BLaER1 (cell line): ENCODE measurements around the gene CAMSAP3.

Experiments used
- H3K27ac ChIP-seq: shearing (Covaris generic); formaldehyde crosslinking; 2 replicates; pipeline ENCODE4 v1.8.1; 2022
- H3K27me3 ChIP-seq: shearing (Covaris generic); formaldehyde crosslinking; 2 replicates; pipeline ENCODE4 v1.8.1; 2022
- H3K36me3 ChIP-seq: shearing (Covaris generic); formaldehyde crosslinking; 2 replicates; pipeline ENCODE4 v1.8.1; 2022
- H3K4me1 ChIP-seq: shearing (Covaris generic); formaldehyde crosslinking; 2 replicates; pipeline ENCODE4 v1.8.1; 2022
- H3K4me2 ChIP-seq: shearing (Covaris generic); formaldehyde crosslinking; 2 replicates; pipeline ENCODE4 v1.8.1; 2022
- H3K4me3 ChIP-seq: shearing (Covaris generic); formaldehyde crosslinking; 2 replicates; pipeline ENCODE4 v1.8.1; 2022
- H3K9ac ChIP-seq: shearing (Covaris generic); formaldehyde crosslinking; 2 replicates; pipeline ENCODE4 v1.8.1; 2022
- H3K9me3 ChIP-seq: shearing (Covaris generic); formaldehyde crosslinking; 2 replicates; pipeline ENCODE4 v1.8.1; 2022
- H4K20me1 ChIP-seq: shearing (Covaris generic); formaldehyde crosslinking; 2 replicates; pipeline ENCODE4 v1.8.1; 2022
- Cebpa-rat ChIP-seq: shearing (Covaris generic); IDR thresholded peaks from 2 replicates; pipeline ENCODE4 v1.8.1; 2022

CAMSAP3 gene

DNA sequence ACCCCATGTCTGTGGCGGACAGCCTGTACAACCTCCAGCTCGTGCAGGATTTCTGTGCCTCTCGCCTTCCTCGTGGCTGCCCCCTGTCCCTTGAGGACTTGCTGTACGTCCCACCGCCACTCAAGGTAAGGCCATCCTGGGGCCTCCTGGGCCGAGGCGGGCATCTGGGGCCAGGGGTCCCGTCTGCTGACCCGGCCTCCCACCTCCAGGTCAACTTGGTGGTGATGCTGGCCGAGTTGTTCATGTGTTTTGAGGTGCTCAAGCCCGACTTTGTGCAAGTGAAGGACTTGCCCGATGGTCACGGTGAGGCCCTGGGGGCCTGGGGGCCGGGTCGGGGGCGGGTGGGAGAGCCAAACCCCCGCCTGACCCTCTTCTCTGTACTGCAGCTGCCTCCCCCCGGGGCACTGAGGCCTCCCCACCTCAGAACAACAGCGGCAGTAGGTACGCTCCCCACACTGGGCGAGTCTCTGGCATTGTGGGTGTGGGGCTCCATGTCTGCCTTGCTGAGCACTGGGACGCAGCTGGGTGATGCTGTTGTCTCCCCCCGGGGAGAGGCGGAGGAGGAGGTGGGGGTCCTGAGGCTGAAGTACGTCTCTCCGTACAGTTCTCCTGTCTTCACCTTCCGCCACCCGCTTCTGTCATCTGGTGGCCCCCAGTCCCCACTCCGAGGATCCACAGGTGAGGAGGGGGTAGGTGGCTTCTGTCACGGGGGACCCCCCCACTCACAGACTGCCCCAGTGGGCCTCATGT, 15.0 kb downstream of the CAMSAP3 start:
- Histone ChIP-seq H4K20me1 (0 out of 2 replicates have a peak, but pooled peaks cover 5% of the 10 kb centered on the region), H3K27ac (no peak overlapping the region), H3K9me3 (peaks cover 1% of the 10 kb centered on the region; the same call in 1 of the 2 replicates), H3K27me3 (no peaks in the 10 kb centered on the region), H3K9ac (no peak overlapping the region), H3K4me2 (no peak overlapping the region), H3K4me3 (no peak overlapping the region), H3K4me1 (no peaks in the 10 kb centered on the region), H3K36me3 (no peaks in the 10 kb centered on the region)
- no peak for TF ChIP-seq Cebpa-rat

DNA sequence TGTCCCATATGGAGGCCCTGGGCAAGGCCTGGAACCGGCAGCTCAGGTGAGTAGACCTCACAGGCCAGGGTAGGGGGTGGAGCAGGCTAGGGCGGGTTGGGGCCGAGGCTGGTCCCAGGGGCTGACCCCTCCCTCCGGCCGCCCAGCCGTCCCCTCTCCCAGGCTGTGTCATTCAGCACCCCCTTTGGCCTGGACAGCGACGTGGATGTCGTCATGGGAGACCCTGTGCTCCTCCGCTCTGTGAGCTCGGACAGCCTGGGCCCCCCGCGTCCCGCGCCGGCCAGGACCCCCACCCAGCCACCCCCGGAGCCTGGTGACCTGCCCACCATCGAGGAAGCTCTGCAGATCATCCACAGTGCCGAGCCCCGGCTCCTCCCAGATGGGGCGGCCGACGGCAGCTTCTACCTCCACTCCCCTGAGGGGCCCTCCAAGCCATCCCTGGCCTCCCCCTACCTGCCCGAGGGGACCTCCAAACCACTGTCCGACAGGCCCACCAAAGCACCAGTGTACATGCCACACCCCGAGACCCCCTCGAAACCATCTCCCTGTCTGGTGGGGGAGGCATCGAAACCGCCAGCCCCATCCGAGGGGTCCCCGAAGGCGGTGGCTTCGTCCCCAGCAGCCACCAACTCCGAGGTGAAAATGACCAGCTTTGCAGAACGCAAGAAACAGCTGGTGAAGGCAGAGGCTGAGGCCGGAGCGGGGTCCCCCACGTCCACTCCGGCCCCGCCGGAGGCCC, 16.0 kb downstream of the CAMSAP3 start:
- Histone ChIP-seq H3K4me1 (no peaks in the 10 kb centered on the region), H3K9ac (no peak overlapping the region), H4K20me1 (0 out of 2 replicates have a peak, but pooled peaks cover 5% of the 10 kb centered on the region), H3K36me3 (peaks cover 5% of the 10 kb centered on the region; the same call in 1 of the 2 replicates), H3K27ac (no peak overlapping the region), H3K4me3 (no peak overlapping the region), H3K27me3 (no peaks in the 10 kb centered on the region), H3K9me3 (no peaks in the 10 kb centered on the region), H3K4me2 (no peak overlapping the region)
- TF ChIP-seq Cebpa-rat: no peak

DNA sequence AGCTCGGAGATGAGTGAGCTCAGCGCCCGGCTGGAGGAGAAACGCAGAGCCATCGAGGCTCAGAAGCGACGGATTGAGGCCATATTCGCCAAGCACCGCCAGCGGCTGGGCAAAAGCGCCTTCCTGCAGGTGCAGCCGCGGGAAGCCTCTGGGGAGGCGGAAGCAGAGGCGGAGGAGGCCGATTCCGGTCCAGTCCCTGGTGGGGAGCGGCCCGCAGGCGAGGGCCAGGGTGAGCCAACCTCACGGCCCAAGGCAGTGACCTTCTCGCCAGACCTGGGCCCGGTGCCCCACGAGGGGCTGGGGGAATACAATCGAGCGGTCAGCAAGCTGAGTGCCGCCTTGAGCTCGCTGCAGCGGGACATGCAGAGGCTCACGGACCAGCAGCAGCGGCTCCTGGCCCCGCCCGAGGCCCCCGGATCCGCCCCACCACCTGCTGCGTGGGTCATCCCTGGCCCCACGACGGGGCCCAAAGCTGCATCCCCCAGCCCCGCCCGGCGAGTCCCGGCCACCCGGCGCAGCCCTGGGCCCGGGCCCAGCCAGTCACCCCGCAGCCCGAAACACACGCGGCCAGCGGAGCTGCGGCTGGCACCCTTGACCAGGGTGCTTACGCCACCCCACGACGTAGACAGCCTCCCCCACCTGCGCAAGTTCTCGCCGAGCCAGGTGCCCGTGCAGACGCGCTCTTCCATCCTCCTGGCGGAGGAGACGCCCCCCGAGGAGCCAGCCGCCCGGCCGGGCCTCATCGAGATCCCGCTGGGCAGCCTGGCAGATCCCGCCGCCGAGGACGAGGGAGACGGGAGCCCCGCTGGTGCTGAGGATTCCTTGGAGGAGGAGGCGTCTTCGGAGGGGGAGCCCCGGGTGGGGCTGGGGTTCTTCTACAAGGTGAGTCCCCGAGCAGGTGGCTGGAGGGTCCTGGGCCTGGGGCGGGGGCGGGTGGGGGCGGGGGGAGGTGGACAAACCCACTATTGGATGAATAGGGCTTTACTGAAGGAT, 16.9 kb downstream of the CAMSAP3 start:
- Histone ChIP-seq H3K4me1 (no peaks in the 10 kb centered on the region), H3K9ac (no peak overlapping the region), H3K27me3 (no peaks in the 10 kb centered on the region), H4K20me1 (0 out of 2 replicates have a peak, but pooled peaks cover 6% of the 10 kb centered on the region), H3K4me2 (no peak overlapping the region), H3K9me3 (no peaks in the 10 kb centered on the region), H3K36me3 (peaks cover 14% of the 10 kb centered on the region), H3K4me3 (no peak overlapping the region), H3K27ac (no peak overlapping the region)
- no peak for TF ChIP-seq Cebpa-rat

DNA sequence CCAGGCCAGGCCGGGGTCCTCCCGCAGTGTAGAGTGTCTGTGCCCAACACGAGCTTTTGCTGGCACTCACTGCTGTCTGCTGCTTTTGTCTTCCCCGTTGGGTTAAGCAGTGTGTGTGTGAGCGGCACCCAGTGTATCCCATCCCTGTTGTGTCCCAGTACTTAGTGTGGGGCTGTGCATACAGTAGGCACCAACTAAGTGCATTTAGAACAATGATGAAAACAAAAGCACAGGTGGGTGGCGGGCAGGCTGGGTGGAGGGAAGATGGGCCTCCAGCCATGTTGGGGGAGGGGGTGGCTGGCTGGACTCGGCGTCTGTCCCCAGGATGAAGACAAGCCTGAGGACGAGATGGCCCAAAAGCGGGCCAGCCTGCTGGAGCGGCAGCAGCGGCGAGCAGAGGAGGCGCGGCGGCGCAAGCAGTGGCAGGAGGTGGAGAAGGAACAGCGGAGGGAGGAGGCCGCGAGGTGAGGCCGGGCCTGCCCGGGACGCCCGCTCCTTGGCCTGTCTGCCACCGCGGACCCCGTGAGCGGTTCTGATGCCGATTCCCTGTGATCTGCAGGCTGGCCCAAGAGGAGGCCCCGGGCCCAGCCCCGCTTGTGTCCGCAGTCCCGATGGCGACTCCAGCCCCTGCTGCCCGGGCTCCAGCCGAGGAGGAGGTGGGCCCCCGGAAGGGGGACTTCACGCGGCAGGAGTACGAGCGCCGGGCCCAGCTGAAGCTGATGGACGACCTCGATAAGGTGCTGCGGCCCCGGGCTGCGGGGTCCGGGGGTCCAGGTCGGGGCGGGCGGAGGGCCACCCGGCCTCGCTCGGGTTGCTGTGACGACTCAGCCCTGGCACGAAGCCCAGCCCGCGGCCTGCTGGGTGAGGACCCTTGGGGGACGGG, 19.4 kb downstream of the CAMSAP3 start:
- peaks cover 22% of the 10 kb centered on the region; the same call in 1 of the 2 replicates for H4K20me1 ChIP-seq
- H3K4me2 ChIP-seq: no peak overlapping the region
- no peaks in the 10 kb centered on the region for H3K9me3 ChIP-seq
- H3K4me3 ChIP-seq: no peak overlapping the region
- no peak overlapping the region for H3K9ac ChIP-seq
- TF ChIP-seq Cebpa-rat: no peak
- H3K27me3 ChIP-seq: no peaks in the 10 kb centered on the region
- H3K36me3 ChIP-seq: peaks cover 38% of the 10 kb centered on the region
- H3K27ac ChIP-seq: no peak overlapping the region
- no peaks in the 10 kb centered on the region for H3K4me1 ChIP-seq

DNA sequence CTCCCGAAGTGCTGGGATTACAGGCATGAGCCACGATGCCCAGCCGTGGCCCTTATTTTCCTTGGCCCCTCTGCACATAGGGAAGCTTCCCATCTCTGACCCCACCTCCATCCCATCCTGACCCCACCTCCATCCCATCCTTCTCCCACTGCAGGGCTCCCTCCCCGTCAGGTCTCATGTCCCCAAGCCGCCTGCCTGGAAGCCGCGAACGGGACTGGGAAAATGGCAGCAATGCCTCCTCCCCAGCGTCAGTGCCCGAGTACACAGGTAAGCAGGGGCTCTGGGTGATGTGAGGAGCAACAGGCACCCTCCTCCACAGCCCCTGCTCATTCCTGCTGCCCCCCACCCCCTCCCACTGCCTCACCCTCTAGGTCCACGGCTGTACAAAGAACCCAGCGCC, 21.5 kb downstream of the CAMSAP3 start:
- Histone ChIP-seq H3K36me3 (peaks cover 57% of the 10 kb centered on the region), H3K9me3 (no peaks in the 10 kb centered on the region), H4K20me1 (peaks cover 27% of the 10 kb centered on the region), H3K4me1 (no peaks in the 10 kb centered on the region), H3K27ac (no peak overlapping the region), H3K27me3 (no peaks in the 10 kb centered on the region), H3K4me2 (no peak overlapping the region), H3K9ac (no peak overlapping the region), H3K4me3 (no peak overlapping the region)
- TF ChIP-seq Cebpa-rat: no peak

DNA sequence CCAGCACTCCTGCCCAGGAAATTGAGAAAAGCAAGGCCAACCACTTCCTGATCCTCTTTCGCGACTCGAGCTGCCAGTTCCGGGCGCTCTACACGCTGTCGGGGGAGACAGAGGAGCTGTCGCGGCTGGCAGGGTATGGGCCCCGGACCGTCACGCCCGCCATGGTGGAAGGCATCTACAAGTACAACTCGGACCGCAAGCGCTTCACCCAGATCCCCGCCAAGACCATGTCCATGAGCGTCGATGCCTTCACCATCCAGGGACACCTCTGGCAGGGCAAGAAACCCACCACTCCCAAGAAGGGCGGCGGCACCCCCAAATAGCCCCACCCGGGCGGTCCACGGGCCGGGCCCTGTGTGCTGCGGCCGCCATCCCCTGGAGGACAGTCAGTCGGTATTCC, 22.1 kb downstream of the CAMSAP3 start:
- no peak overlapping the region for H3K27ac ChIP-seq
- no peaks in the 10 kb centered on the region for H3K27me3 ChIP-seq
- no peaks in the 10 kb centered on the region for H3K4me1 ChIP-seq
- peaks cover 32% of the 10 kb centered on the region for H4K20me1 ChIP-seq
- no peak overlapping the region for H3K4me3 ChIP-seq
- no peak overlapping the region for H3K4me2 ChIP-seq
- H3K36me3 ChIP-seq: peaks cover 63% of the 10 kb centered on the region
- no peak overlapping the region for H3K9ac ChIP-seq
- H3K9me3 ChIP-seq: no peaks in the 10 kb centered on the region
- no peak for TF ChIP-seq Cebpa-rat

DNA sequence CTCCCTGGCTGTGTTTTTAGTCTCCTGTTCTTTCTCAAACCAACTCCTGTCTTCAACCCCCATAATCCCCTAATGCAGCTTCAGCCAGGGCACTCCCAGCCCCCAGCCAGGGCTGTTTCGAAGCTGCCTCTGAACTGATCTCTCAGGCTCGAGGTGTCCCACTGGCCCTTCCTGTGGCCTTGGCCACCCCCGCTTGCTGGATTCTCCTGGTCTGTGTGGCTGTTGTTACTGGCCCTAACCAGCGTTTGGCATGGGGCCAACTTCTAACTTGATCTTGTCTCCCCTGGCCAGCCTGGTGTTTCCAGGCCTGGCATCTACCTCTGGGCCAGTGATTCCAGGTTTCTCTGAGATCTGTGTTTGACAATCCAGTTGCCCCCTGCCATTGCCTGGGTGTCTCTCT, 22.7 kb downstream of the CAMSAP3 start:
- Histone ChIP-seq H4K20me1 (peaks cover 34% of the 10 kb centered on the region), H3K27ac (no peak overlapping the region), H3K9ac (no peak overlapping the region), H3K36me3 (peaks cover 69% of the 10 kb centered on the region), H3K4me2 (no peak overlapping the region), H3K4me1 (no peaks in the 10 kb centered on the region), H3K9me3 (no peaks in the 10 kb centered on the region), H3K27me3 (no peaks in the 10 kb centered on the region), H3K4me3 (no peak overlapping the region)
- no peak for TF ChIP-seq Cebpa-rat

DNA sequence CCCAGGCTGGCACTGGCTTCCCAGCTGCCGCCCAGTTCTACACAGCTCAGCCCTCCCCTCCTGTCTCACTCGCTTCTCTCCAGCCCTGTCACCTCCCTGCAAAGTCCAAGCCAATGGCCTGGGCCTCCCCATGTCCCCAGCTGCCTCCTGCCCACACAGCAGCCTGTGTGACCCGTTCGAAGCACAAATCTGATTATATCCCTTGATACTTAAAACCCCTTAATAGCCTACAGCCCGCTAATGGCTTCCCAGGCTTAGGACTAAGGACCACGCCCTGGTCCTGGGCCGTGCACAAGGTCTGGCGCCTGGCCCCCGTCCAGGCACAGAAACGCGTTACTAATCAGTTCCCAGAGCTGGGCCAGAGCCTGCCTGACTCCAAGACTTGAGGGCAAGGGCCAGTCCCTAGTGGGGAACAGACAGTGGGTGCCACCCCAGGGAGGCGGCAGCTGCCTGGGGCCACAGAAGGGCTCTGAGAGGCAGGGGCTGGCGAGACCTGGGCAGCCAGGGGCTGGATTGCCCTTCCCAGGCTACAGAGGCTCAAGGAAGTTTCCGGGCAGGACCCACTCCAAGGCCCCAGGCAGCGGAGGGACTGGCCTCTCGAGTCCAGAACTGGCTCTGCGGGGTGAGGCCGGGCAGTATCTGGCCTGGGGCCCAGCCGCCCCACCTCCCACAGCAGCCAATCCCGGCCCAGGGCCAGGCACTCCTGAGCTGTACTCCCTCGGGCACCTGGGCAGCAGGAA, 23.3 kb downstream of the CAMSAP3 start:
- H3K9me3 ChIP-seq: no peaks in the 10 kb centered on the region
- peaks cover 34% of the 10 kb centered on the region for H4K20me1 ChIP-seq
- no peaks in the 10 kb centered on the region for H3K27me3 ChIP-seq
- no peak overlapping the region for H3K27ac ChIP-seq
- H3K4me2 ChIP-seq: no peak overlapping the region
- no peak overlapping the region for H3K4me3 ChIP-seq
- H3K4me1 ChIP-seq: no peaks in the 10 kb centered on the region
- no peak for TF ChIP-seq Cebpa-rat
- no peak overlapping the region for H3K9ac ChIP-seq
- H3K36me3 ChIP-seq: peaks cover 75% of the 10 kb centered on the region
